OCI-LY1 (cell line): Measurements from ENCODE around the gene ALDH4A1.

Experiments used
- H2AFZ ChIP-seq: fragments of 200-600 bp; sonication (generic), shearing (Covaris generic); 2 replicates; pipeline ENCODE4 v1.6.0; 2014; ENCODE audit warnings: antibody characterized with exemption, mild to moderate bottlenecking, low read length
- H3F3A ChIP-seq: fragments of 200-600 bp; sonication (generic), shearing (Covaris generic); 2 replicates; pipeline ENCODE4 v1.6.0; 2014; ENCODE audit warnings: mild to moderate bottlenecking, antibody characterized with exemption, low read length, moderate library complexity; ENCODE audit not compliant: insufficient read depth
- H3K27ac ChIP-seq: fragments of 200-600 bp; sonication (generic); 2 replicates; pipeline ENCODE4 v1.5.1; 2014; ENCODE audit warnings: low read length, mixed run types, mild to moderate bottlenecking, low read depth; ENCODE audit not compliant: poor library complexity, severe bottlenecking
- H3K27me3 ChIP-seq: fragments of 200-600 bp; sonication (generic); 2 replicates; pipeline ENCODE4 v1.6.0; 2014; ENCODE audit warnings: antibody characterized with exemption, mild to moderate bottlenecking, low read length, moderate library complexity; ENCODE audit not compliant: insufficient read depth
- H3K36me3 ChIP-seq: fragments of 200-600 bp; sonication (generic); 2 replicates; pipeline ENCODE4 v1.6.1; 2014; ENCODE audit warnings: mild to moderate bottlenecking, antibody characterized with exemption, low read length, moderate library complexity, mixed read lengths; ENCODE audit not compliant: insufficient read depth
- H3K4me1 ChIP-seq: fragments of 200-600 bp; sonication (generic); 2 replicates; pipeline ENCODE4 v1.5.1; 2014; ENCODE audit warnings: mild to moderate bottlenecking, low read length, moderate library complexity; ENCODE audit not compliant: insufficient read depth, severe bottlenecking
- H3K4me2 ChIP-seq: fragments of 200-600 bp; sonication (generic), shearing (Covaris generic); 2 replicates; pipeline ENCODE4 v1.6.1; 2014; ENCODE audit warnings: low read length
- H3K4me3 ChIP-seq: fragments of 200-600 bp; sonication (generic); 2 replicates; pipeline ENCODE4 v1.5.1; 2014; ENCODE audit warnings: low read length, low read depth, mild to moderate bottlenecking, mixed read lengths; ENCODE audit not compliant: poor library complexity, severe bottlenecking
- H3K79me2 ChIP-seq: fragments of 200-600 bp; shearing (Covaris generic); 2 replicates; pipeline ENCODE4 v1.6.1; 2016; ENCODE audit warnings: mixed run types, low read length, mixed read lengths; ENCODE audit not compliant: insufficient read depth
- H3K9ac ChIP-seq: fragments of 200-600 bp; sonication (generic), shearing (Covaris generic); 2 replicates; pipeline ENCODE4 v1.6.1; 2014; ENCODE audit warnings: mild to moderate bottlenecking, low read length, mixed read lengths
- H3K9me2 ChIP-seq: fragments of 200-600 bp; sonication (generic), shearing (Covaris generic); 2 replicates; pipeline ENCODE4 v1.6.1; 2014; ENCODE audit warnings: low read depth, mild to moderate bottlenecking, low read length, mixed read lengths
- H3K9me3 ChIP-seq: fragments of 200-600 bp; shearing (Covaris generic); 2 replicates; pipeline ENCODE4 v1.6.1; 2014; ENCODE audit warnings: low read length, mixed read lengths
- H4K20me1 ChIP-seq: fragments of 200-600 bp; sonication (generic), shearing (Covaris generic); 2 replicates; pipeline ENCODE4 v1.6.0; 2016; ENCODE audit warnings: mild to moderate bottlenecking, low read length; ENCODE audit not compliant: insufficient read depth
- CTCF ChIP-seq: fragments of 200-600 bp; sonication (generic), shearing (Covaris generic); IDR thresholded peaks from 2 replicates; pipeline ENCODE4 v1.5.1; 2017; ENCODE audit warnings: mild to moderate bottlenecking, antibody characterized with exemption, low read length, moderate library complexity, mixed read lengths
- EZH2 ChIP-seq: fragments of 200-600 bp; sonication (generic), shearing (Covaris generic); IDR thresholded peaks from 2 replicates; pipeline ENCODE4 v1.8.0; 2017; ENCODE audit warnings: borderline replicate concordance, mixed run types, mild to moderate bottlenecking, antibody characterized with exemption, low read length, moderate library complexity, mixed read lengths

Gene ALDH4A1

GRCh38 chr1:18884727-18885126 is 17.6 kb downstream of the ALDH4A1 start:
- TF ChIP-seq CTCF (no peak), EZH2 (no peak)
- H3K9me3 ChIP-seq: no peaks in the 10 kb centered on the region
- H4K20me1 ChIP-seq: no peaks in the 10 kb centered on the region
- no peaks in the 10 kb centered on the region for H3K27me3 ChIP-seq
- H3K4me2 ChIP-seq: no peak overlapping the region
- H3K27ac ChIP-seq: no peak overlapping the region
- H3F3A ChIP-seq: no peaks in the 10 kb centered on the region
- H3K4me3 ChIP-seq: no peak overlapping the region
- no peak overlapping the region for H3K9ac ChIP-seq
- no peaks in the 10 kb centered on the region for H3K36me3 ChIP-seq
- H2AFZ ChIP-seq: no peak overlapping the region
- no peaks in the 10 kb centered on the region for H3K9me2 ChIP-seq
- H3K79me2 ChIP-seq: no peaks in the 10 kb centered on the region
- H3K4me1 ChIP-seq: no peaks in the 10 kb centered on the region

- TF ChIP-seq EZH2: no peak
- TF ChIP-seq CTCF: no peak
- no peaks in the 10 kb centered on the region for H4K20me1 ChIP-seq
- no peaks in the 10 kb centered on the region for H3K9me3 ChIP-seq
- H3K36me3 ChIP-seq: no peaks in the 10 kb centered on the region
- H3K79me2 ChIP-seq: no peaks in the 10 kb centered on the region
- no peaks in the 10 kb centered on the region for H3K27me3 ChIP-seq
- H3K4me3 ChIP-seq: no peak overlapping the region
- H3K4me2 ChIP-seq: no peak overlapping the region
- no peak overlapping the region for H3K9ac ChIP-seq
- H3F3A ChIP-seq: no peaks in the 10 kb centered on the region
- no peaks in the 10 kb centered on the region for H3K9me2 ChIP-seq
- H3K4me1 ChIP-seq: no peaks in the 10 kb centered on the region
- no peak overlapping the region for H2AFZ ChIP-seq
- H3K27ac ChIP-seq: no peak overlapping the region
Observed at GRCh38 chr1:18884419-18884717, 18.0 kb downstream of the ALDH4A1 start.

- Histone ChIP-seq H3K79me2 (no peaks in the 10 kb centered on the region), H3F3A (no peaks in the 10 kb centered on the region), H3K4me3 (no peak overlapping the region), H2AFZ (no peak overlapping the region), H3K9me3 (no peaks in the 10 kb centered on the region), H4K20me1 (no peaks in the 10 kb centered on the region), H3K9ac (no peak overlapping the region), H3K4me2 (no peak overlapping the region), H3K27ac (no peak overlapping the region), H3K9me2 (no peaks in the 10 kb centered on the region), H3K27me3 (no peaks in the 10 kb centered on the region), H3K36me3 (no peaks in the 10 kb centered on the region), H3K4me1 (no peaks in the 10 kb centered on the region)
- no peak for TF ChIP-seq EZH2
- peak; percentile 80 for TF ChIP-seq CTCF
Observed at GRCh38 chr1:18883636-18884418, 18.5 kb downstream of the ALDH4A1 start.
